Endothelial cell of umbilical vein (primary cell): ENCODE results near the gene DNAH1. TPM values are rescaled to one million over a fixed set of nuclear protein-coding genes. Genes with fewer than 3 reads are reported as not detected.

Experiments
- BruUV-seq: library from RNA; stranded (reverse); fragments of 400-500 nt; replicated peaks from 2 replicates; lab custom pipeline; 2021; lab: Mats Ljungman, UMichigan
- CTCF ChIA-PET: fragments of 300-600, 350-600 bp; sonication (Branson Sonifier 250); formaldehyde crosslinking; loops from one replicate; lab custom pipeline; 2021; ENCODE audit warnings: antibody characterized with exemption, inconsistent platforms; lab: Charles Lee
- POLR2A ChIA-PET: fragments of 300-600, 350-600 bp; sonication (Branson Sonifier 250); formaldehyde crosslinking; loops from one replicate; lab custom pipeline; 2021; ENCODE audit warnings: antibody characterized with exemption, inconsistent platforms; lab: Charles Lee
- DNase-seq: peaks from one replicate; pipeline ENCODE4 v3.0.0-alpha.2; 2011; ENCODE audit warnings: low read depth, low spot score
- FAIRE-seq: peaks from 2 replicates; lab custom pipeline; 2011; peaks lifted over from hg19 to GRCh38; lab: Jason Lieb, UNC
- H2AFZ ChIP-seq: 2 replicates; pipeline ENCODE4 v1.6.0; 2012; ENCODE audit warnings: low read depth, low read length, control low read depth, inconsistent platforms
- H3K27ac ChIP-seq: 2 replicates; pipeline ENCODE4 v1.5.1; 2011; ENCODE audit warnings: low read depth, mild to moderate bottlenecking, control low read depth, low read length, moderate library complexity; ENCODE audit not compliant: insufficient read depth
- H3K27me3 ChIP-seq, 2 experiments: 2 replicates each; pipeline versions ENCODE4 v1.6.0 to v1.6.1; 2011; ENCODE audit warnings: low read length in 2 of 2, mixed read lengths in 1 of 2; ENCODE audit not compliant: control insufficient read depth in 2 of 2, insufficient read depth in 2 of 2
- H3K36me3 ChIP-seq, 2 experiments: 2 replicates in 1 of 2; 3 replicates in 1 of 2; pipeline ENCODE4 v1.5.1; 2011; ENCODE audit warnings: low read length in 2 of 2, mild to moderate bottlenecking in 1 of 2, moderate library complexity in 1 of 2; ENCODE audit not compliant: control insufficient read depth in 2 of 2, insufficient read depth in 2 of 2; ENCODE audit errors: extremely low read depth in 1 of 2
- H3K4me1 ChIP-seq: 3 replicates; pipeline ENCODE4 v1.5.1; 2011; ENCODE audit warnings: mild to moderate bottlenecking, low read length; ENCODE audit not compliant: control insufficient read depth, insufficient read depth; ENCODE audit errors: extremely low read depth
- H3K4me2 ChIP-seq: 2 replicates; pipeline ENCODE4 v1.6.1; 2011; ENCODE audit warnings: low read length, control low read depth, mixed read lengths; ENCODE audit not compliant: insufficient read depth
- H3K4me3 ChIP-seq, 3 experiments: fragments of 200-600 bp in 1 of 3; sonication (generic), shearing (Covaris generic) in 1 of 3; replicated peaks in 1 of 3; 2 replicates each; pipeline ENCODE4 v1.5.1; 2011 to 2016; ENCODE audit warnings: control low read depth in 3 of 3, low read length in 3 of 3, mild to moderate bottlenecking in 2 of 3, inconsistent platforms in 1 of 3, low read depth in 1 of 3, moderate library complexity in 1 of 3; ENCODE audit not compliant: insufficient read depth in 1 of 3
- H3K79me2 ChIP-seq: 2 replicates; pipeline ENCODE4 v1.6.0; 2012; ENCODE audit warnings: low read length, inconsistent platforms; ENCODE audit not compliant: control insufficient read depth, insufficient read depth
- H3K9ac ChIP-seq: replicated peaks from 2 replicates; pipeline ENCODE3; 2011; ENCODE audit warnings: low read length, control low read depth; ENCODE audit not compliant: insufficient read depth; ENCODE audit errors: extremely low read depth
- H3K9me1 ChIP-seq: replicated peaks from 3 replicates; pipeline ENCODE4 v1.6.0; 2011; ENCODE audit warnings: mild to moderate bottlenecking, low read length; ENCODE audit not compliant: control insufficient read depth, insufficient read depth; ENCODE audit errors: extremely low read depth
- H3K9me3 ChIP-seq: replicated peaks from 2 replicates; pipeline ENCODE4 v1.5.1; 2012; ENCODE audit warnings: low read length, inconsistent platforms; ENCODE audit not compliant: control insufficient read depth, insufficient read depth
- H4K20me1 ChIP-seq: replicated peaks from 2 replicates; pipeline ENCODE3; 2011; ENCODE audit warnings: mild to moderate bottlenecking, low read length; ENCODE audit not compliant: control insufficient read depth, insufficient read depth; ENCODE audit errors: extremely low read depth
- CTCF ChIP-seq, 2 donors: IDR thresholded peaks; 1 replicate in 1 of 2; 2 replicates in 1 of 2; pipeline ENCODE4 v1.5.1; 2011; ENCODE audit warnings: low read length in 2 of 2, mild to moderate bottlenecking in 2 of 2, moderate library complexity in 2 of 2, control low read depth in 1 of 2, inconsistent platforms in 1 of 2, low read depth in 1 of 2; ENCODE audit not compliant: insufficient read depth in 1 of 2; ENCODE audit errors: extremely low read depth in 1 of 2
- EZH2 ChIP-seq: IDR thresholded peaks from 2 replicates; pipeline ENCODE4 v1.6.1; 2012; ENCODE audit warnings: borderline replicate concordance, low read depth, mild to moderate bottlenecking, moderate library complexity, low read length, inconsistent platforms; ENCODE audit not compliant: severe bottlenecking
- FOS ChIP-seq: IDR thresholded peaks from 2 replicates; pipeline ENCODE4 v1.6.1; 2011; ENCODE audit warnings: mild to moderate bottlenecking, low read length, moderate library complexity, borderline replicate concordance; ENCODE audit not compliant: insufficient read depth
- JUN ChIP-seq: IDR thresholded peaks from 2 replicates; pipeline ENCODE4 v1.6.1; 2011; ENCODE audit warnings: borderline replicate concordance, low read depth; ENCODE audit not compliant: insufficient read length, insufficient read depth
- MAX ChIP-seq: IDR thresholded peaks from 2 replicates; pipeline ENCODE4 v1.6.1; 2011; ENCODE audit not compliant: insufficient read depth, insufficient read length
- MYC ChIP-seq: IDR thresholded peaks from one replicate; pipeline ENCODE4 v1.6.1; 2011; ENCODE audit warnings: mild to moderate bottlenecking, low read depth, low read length
- POLR2A ChIP-seq: IDR thresholded peaks from 2 replicates; pipeline ENCODE4 v1.6.1; 2012; ENCODE audit warnings: low read depth, mild to moderate bottlenecking, control low read depth, low read length
- POLR2AphosphoS5 ChIP-seq: IDR thresholded peaks from 2 replicates; pipeline ENCODE4 v1.6.1; 2012; ENCODE audit warnings: low read depth, mild to moderate bottlenecking, control low read depth, low read length, moderate library complexity; ENCODE audit not compliant: insufficient read depth
- dilution Hi-C: fragments of 300-500 bp; cut with MboI; formaldehyde crosslinking; loops from one replicate; pipeline ENCODE4 v1.15.0; 2019; ENCODE audit warnings: low sequenced_read_pairs; ENCODE audit not compliant: extremely low pct_ligation_motif_present
- intact Hi-C: fragments of 100-400 bp; cut with micrococcal nuclease; formaldehyde crosslinking; loops from one replicate; pipeline ENCODE4 v1.10.0; 2022
- polyA plus RNA-seq, 4 experiments: library from polyadenylated mRNA; depleted of rRNA in 3 of 4; stranded (reverse) in 3 of 4; unstranded in 1 of 4; fragments of >200 nt; gene quantifications; 2 replicates each; pipeline versions ENCODE4 v1.2.1 to v1.2.3, GENCODE V29; 2011 to 2012; ENCODE audit warnings: missing spikeins in 1 of 4
- total RNA-seq: library from RNA; stranded (reverse); gene quantifications from 2 replicates; pipeline ENCODE4 v1.2.3, GENCODE V29; 2021

Gene DNAH1
- total and polyA plus RNA-seq, 2 donors (not counting 3 experiments of a cell fraction or from before 2014, with no cell fraction given), result 5.8 to 6.0 TPM

GRCh38 chr3:52305926-52306325, 10.2 kb upstream of the DNAH1 start:
- H3K9me1 ChIP-seq, result no peaks in the 10 kb centered on the region
- intact Hi-C loops (no loop called here), dilution Hi-C loops (no loop called here)
- FAIRE-seq (no peak), DNase-seq (no peak)
- no peaks in the 10 kb centered on the region for H3K36me3 ChIP-seq
- H3K79me2 ChIP-seq, result no peaks in the 10 kb centered on the region
- H3K4me1 ChIP-seq, result no peaks in the 10 kb centered on the region
- no peak overlapping the region for H2AFZ ChIP-seq
- H3K4me3 ChIP-seq, result no peak overlapping the region
- no TSS peak for BruUV-seq
- H3K4me2 ChIP-seq, result no peak overlapping the region
- H3K9ac ChIP-seq, result no peak overlapping the region
- H3K27me3 ChIP-seq, result no peaks in the 10 kb centered on the region
- no peak for TF ChIP-seq POLR2AphosphoS5
- no peak for TF ChIP-seq CTCF (IDR thresholded peaks at IDR 0.05; ENCODE audit: extremely low read depth in 1 of 2, insufficient read depth in 1 of 2, low read depth in 1 of 2, low read length in 2 of 2)
- TF ChIP-seq EZH2, result no peak
- TF ChIP-seq MYC, result no peak
- no peak for TF ChIP-seq POLR2A
- no peak for TF ChIP-seq JUN
- TF ChIP-seq FOS, result no peak
- TF ChIP-seq MAX, result no peak
- no peaks in the 10 kb centered on the region for H3K9me3 ChIP-seq
- POLR2A ChIA-PET, result no interaction called here
- CTCF ChIA-PET, result no interaction called here
- no peaks in the 10 kb centered on the region for H4K20me1 ChIP-seq
- no peak overlapping the region for H3K27ac ChIP-seq
